Measurements from ENCODE around the gene NUBPL. TPM values are rescaled to one million over a fixed set of nuclear protein-coding genes. Genes with fewer than 3 reads are reported as not detected.
"Not testable (repeated sequence)": the region's sequence is repeated elsewhere in the genome, so short reads cannot be mapped to it uniquely, and the experiment has no call there.

NUBPL gene
- total RNA-seq, 2 experiments from 2014 or later = 4.2 to 4.7 TPM

GRCh38 chr14:31702130-31702529 lies 140.9 kb downstream of the NUBPL start:
- POLR2A ChIA-PET = no interaction called here
- no peaks in the 10 kb centered on the region for H3K36me3 Mint-ChIP-seq (ENCODE audit: low read depth)

GRCh38 chr14:31703056-31703455 lies 141.9 kb downstream of the NUBPL start:
- no peak overlapping the region for H3K27ac Mint-ChIP-seq
- no peak overlapping the region for H3K4me3 Mint-ChIP-seq
- DNase-seq = no peak
- no peaks in the 10 kb centered on the region for H3K36me3 Mint-ChIP-seq (ENCODE audit: low read depth)
- no peaks in the 10 kb centered on the region for H3K4me1 Mint-ChIP-seq
- ChIA-PET CTCF (no interaction called here), POLR2A (no interaction called here)
- no peaks in the 10 kb centered on the region for H3K27me3 Mint-ChIP-seq
- peaks cover 13% of the 10 kb centered on the region for H3K9me3 Mint-ChIP-seq

More at GRCh38 chr14:31702130-31702529, 140.9 kb downstream of the NUBPL start:
- DNase-seq = no peak
- Mint-ChIP-seq H3K4me1 (no peaks in the 10 kb centered on the region), H3K27me3 (no peaks in the 10 kb centered on the region), H3K9me3 (peaks cover 13% of the 10 kb centered on the region), H3K4me3 (no peak overlapping the region), H3K27ac (no peak overlapping the region)
- CTCF ChIA-PET = no interaction called here

GRCh38 chr14:31705731-31706130 lies 144.5 kb downstream of the NUBPL start:
- DNase-seq = no peak

GRCh38 chr14:31708661-31709060 lies 147.5 kb downstream of the NUBPL start:
- H3K4me3 Mint-ChIP-seq; CTCF ChIA-PET; H3K4me1 Mint-ChIP-seq; DNase-seq; H3K27me3 Mint-ChIP-seq; POLR2A ChIA-PET; H3K36me3 Mint-ChIP-seq (ENCODE audit: low read depth); H3K27ac Mint-ChIP-seq: not testable (repeated sequence)
- H3K9me3 Mint-ChIP-seq = peaks cover 14% of the 10 kb centered on the region

More at GRCh38 chr14:31705731-31706130, 144.5 kb downstream of the NUBPL start:
- Mint-ChIP-seq H3K36me3 (ENCODE audit: low read depth) (no peaks in the 10 kb centered on the region), H3K27ac (no peak overlapping the region), H3K4me1 (no peaks in the 10 kb centered on the region), H3K27me3 (no peaks in the 10 kb centered on the region), H3K4me3 (no peak overlapping the region), H3K9me3 (peaks cover 15% of the 10 kb centered on the region)
- CTCF ChIA-PET = no interaction called here
- POLR2A ChIA-PET = no interaction called here

- no peak for DNase-seq
- Mint-ChIP-seq H3K9me3 (peaks cover 9% of the 10 kb centered on the region), H3K36me3 (ENCODE audit: low read depth) (peaks cover 5% of the 10 kb centered on the region), H3K4me1 (no peaks in the 10 kb centered on the region), H3K4me3 (no peak overlapping the region), H3K27ac (no peak overlapping the region), H3K27me3 (no peaks in the 10 kb centered on the region)
- ChIA-PET POLR2A (no interaction called here), CTCF (no interaction called here)
Observed at GRCh38 chr14:31712244-31713127, 151.3 kb downstream of the NUBPL start.

- ChIA-PET POLR2A (no interaction called here), CTCF (no interaction called here)
- Mint-ChIP-seq H3K27me3 (no peaks in the 10 kb centered on the region), H3K4me3 (no peak overlapping the region), H3K4me1 (no peaks in the 10 kb centered on the region), H3K36me3 (ENCODE audit: low read depth) (peaks cover 5% of the 10 kb centered on the region), H3K9me3 (peaks cover 7% of the 10 kb centered on the region), H3K27ac (no peak overlapping the region)
- DNase-seq = no peak
Observed at GRCh38 chr14:31716208-31716607, 155.0 kb downstream of the NUBPL start.

GRCh38 chr14:31717294-31718085 lies 156.3 kb downstream of the NUBPL start:
- POLR2A ChIA-PET = no interaction called here
- H3K4me3 Mint-ChIP-seq = no peak overlapping the region
- H3K9me3 Mint-ChIP-seq = peaks cover 2% of the 10 kb centered on the region
- H3K27me3 Mint-ChIP-seq = no peaks in the 10 kb centered on the region
- no peaks in the 10 kb centered on the region for H3K36me3 Mint-ChIP-seq (ENCODE audit: low read depth)
- CTCF ChIA-PET = no interaction called here
- no peaks in the 10 kb centered on the region for H3K4me1 Mint-ChIP-seq
- H3K27ac Mint-ChIP-seq = no peak overlapping the region
- DNase-seq = no peak

- no peaks in the 10 kb centered on the region for H3K9me3 Mint-ChIP-seq
- no peak for DNase-seq
- no peak overlapping the region for H3K27ac Mint-ChIP-seq
- ChIA-PET CTCF (no interaction called here), POLR2A (no interaction called here)
- no peaks in the 10 kb centered on the region for H3K4me1 Mint-ChIP-seq
- no peaks in the 10 kb centered on the region for H3K27me3 Mint-ChIP-seq
- H3K4me3 Mint-ChIP-seq = no peak overlapping the region
- no peaks in the 10 kb centered on the region for H3K36me3 Mint-ChIP-seq (ENCODE audit: low read depth)
Observed at GRCh38 chr14:31718585-31718984, 157.4 kb downstream of the NUBPL start.

GRCh38 chr14:31718985-31719384 lies 157.8 kb downstream of the NUBPL start:
- H3K27me3 Mint-ChIP-seq = no peaks in the 10 kb centered on the region
- no peak overlapping the region for H3K4me3 Mint-ChIP-seq
- H3K9me3 Mint-ChIP-seq = no peaks in the 10 kb centered on the region
- no peaks in the 10 kb centered on the region for H3K4me1 Mint-ChIP-seq
- H3K36me3 Mint-ChIP-seq (ENCODE audit: low read depth) = no peaks in the 10 kb centered on the region
- ChIA-PET POLR2A (no interaction called here), CTCF (no interaction called here)
- DNase-seq = no peak
- no peak overlapping the region for H3K27ac Mint-ChIP-seq

GRCh38 chr14:31726337-31726736 lies 165.1 kb downstream of the NUBPL start:
- Mint-ChIP-seq H3K27me3 (no peaks in the 10 kb centered on the region), H3K4me1 (no peaks in the 10 kb centered on the region), H3K4me3 (no peak overlapping the region), H3K9me3 (no peaks in the 10 kb centered on the region), H3K27ac (no peak overlapping the region), H3K36me3 (ENCODE audit: low read depth) (no peaks in the 10 kb centered on the region)
- ChIA-PET CTCF (no interaction called here), POLR2A (no interaction called here)
- no peak for DNase-seq

- no peak overlapping the region for H3K4me3 Mint-ChIP-seq
- peaks cover 1% of the 10 kb centered on the region for H3K9me3 Mint-ChIP-seq
- CTCF ChIA-PET = no interaction called here
- H3K4me1 Mint-ChIP-seq = no peaks in the 10 kb centered on the region
- POLR2A ChIA-PET = no interaction called here
- H3K27ac Mint-ChIP-seq = no peak overlapping the region
- no peaks in the 10 kb centered on the region for H3K36me3 Mint-ChIP-seq (ENCODE audit: low read depth)
- no peak for DNase-seq
- H3K27me3 Mint-ChIP-seq = no peaks in the 10 kb centered on the region
Observed at GRCh38 chr14:31727797-31728196, 166.6 kb downstream of the NUBPL start.

GRCh38 chr14:31740688-31741087 lies 179.5 kb downstream of the NUBPL start:
- Mint-ChIP-seq H3K36me3 (ENCODE audit: low read depth) (no peaks in the 10 kb centered on the region), H3K4me3 (no peak overlapping the region), H3K27me3 (no peaks in the 10 kb centered on the region), H3K27ac (no peak overlapping the region), H3K4me1 (no peaks in the 10 kb centered on the region), H3K9me3 (peaks cover 7% of the 10 kb centered on the region)
- no peak for DNase-seq
- ChIA-PET POLR2A (no interaction called here), CTCF (no interaction called here)

GRCh38 chr14:31745741-31746140 lies 184.5 kb downstream of the NUBPL start:
- Mint-ChIP-seq H3K36me3 (ENCODE audit: low read depth) (peaks cover 7% of the 10 kb centered on the region), H3K27ac (no peak overlapping the region), H3K27me3 (no peaks in the 10 kb centered on the region), H3K4me1 (no peaks in the 10 kb centered on the region), H3K9me3 (peaks cover 33% of the 10 kb centered on the region), H3K4me3 (no peak overlapping the region)
- ChIA-PET CTCF (no interaction called here), POLR2A (no interaction called here)
- DNase-seq = no peak

- Mint-ChIP-seq H3K4me3 (no peak overlapping the region), H3K27me3 (no peaks in the 10 kb centered on the region), H3K9me3 (peaks cover 34% of the 10 kb centered on the region), H3K27ac (no peak overlapping the region), H3K36me3 (ENCODE audit: low read depth) (peaks cover 8% of the 10 kb centered on the region), H3K4me1 (no peaks in the 10 kb centered on the region)
- CTCF ChIA-PET = no interaction called here
- DNase-seq = no peak
- POLR2A ChIA-PET = no interaction called here
Observed at GRCh38 chr14:31746326-31746725, 185.1 kb downstream of the NUBPL start.

Measured in activated CD4-positive, alpha-beta memory T cell treated with anti-CD3 and anti-CD28 coated beads, Interleukin-2, amount 10 ng/mL, durations not matched to agents 7 days and 5 days (primary cell).